ENCODE data around the gene MTRF1L. TPM values are rescaled to one million over a fixed set of nuclear protein-coding genes. Genes with fewer than 3 reads are reported as not detected.

The MTRF1L gene
- total and polyA plus RNA-seq, 2 of the 13 experiments (the other 11 are each of a cell fraction or from before 2014, with no cell fraction given) = 17.6 to 28.7 TPM

DNA sequence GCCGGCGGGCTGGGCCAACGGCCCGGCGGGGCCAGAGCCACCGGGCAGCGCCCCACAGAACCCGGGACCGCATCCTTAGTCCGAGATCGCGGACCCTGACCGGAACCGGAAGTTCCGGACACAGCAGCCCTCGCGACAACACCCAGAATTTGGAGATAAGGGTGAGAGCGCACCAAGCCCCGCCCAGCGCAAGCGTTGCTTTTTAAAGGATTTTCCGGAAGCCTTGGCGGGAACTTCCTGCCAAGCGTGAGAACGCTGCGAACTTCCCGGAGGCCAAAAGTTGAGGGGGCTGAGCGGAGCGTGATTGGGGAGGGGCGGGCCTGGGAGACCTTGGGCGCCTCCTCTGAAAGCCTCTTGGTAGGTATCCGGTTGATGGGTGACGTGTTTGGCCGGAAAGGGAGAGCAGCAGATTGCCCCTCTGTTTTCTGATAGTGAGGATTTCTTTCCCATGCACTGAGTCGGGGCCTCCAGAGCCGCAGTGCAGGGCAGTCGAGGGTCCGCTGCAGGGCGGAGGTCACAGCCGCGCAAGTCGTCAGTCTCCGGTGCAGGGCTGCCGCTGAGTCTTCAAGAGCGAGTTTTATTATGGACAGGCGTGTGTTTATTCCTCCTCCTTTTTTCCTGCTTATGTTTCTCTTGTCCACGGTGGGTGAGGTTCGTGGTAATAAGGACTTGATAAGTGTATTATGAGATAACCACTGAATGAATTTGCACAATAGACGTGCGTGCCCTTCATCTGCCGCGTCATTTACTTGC lies at the start of gene MTRF1L (continued):
- TF ChIP-seq, protein P1, sequence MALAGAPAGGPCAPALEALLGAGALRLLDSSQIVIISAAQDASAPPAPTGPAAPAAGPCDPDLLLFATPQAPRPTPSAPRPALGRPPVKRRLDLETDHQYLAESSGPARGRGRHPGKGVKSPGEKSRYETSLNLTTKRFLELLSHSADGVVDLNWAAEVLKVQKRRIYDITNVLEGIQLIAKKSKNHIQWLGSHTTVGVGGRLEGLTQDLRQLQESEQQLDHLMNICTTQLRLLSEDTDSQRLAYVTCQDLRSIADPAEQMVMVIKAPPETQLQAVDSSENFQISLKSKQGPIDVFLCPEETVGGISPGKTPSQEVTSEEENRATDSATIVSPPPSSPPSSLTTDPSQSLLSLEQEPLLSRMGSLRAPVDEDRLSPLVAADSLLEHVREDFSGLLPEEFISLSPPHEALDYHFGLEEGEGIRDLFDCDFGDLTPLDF (CRISPR knock-in tag; IDR thresholded peaks at IDR 0.05) = peak; percentile 91
- TF ChIP-seq ZNF660 (CRISPR knock-in tag; IDR thresholded peaks at IDR 0.05; ENCODE audit: borderline replicate concordance, low read depth) (no peak), ATM (IDR thresholded peaks at IDR 0.05; ENCODE audit: borderline replicate concordance) (no peak), ZNF331 (CRISPR knock-in tag; IDR thresholded peaks at IDR 0.05) (peak; percentile 37; the same call in 1 of the 2 replicates), DPF2 (CRISPR knock-in tag; IDR thresholded peaks at IDR 0.05; ENCODE audit: borderline replicate concordance, low read depth) (no peak), ATF7-NPFF (CRISPR knock-in tag; IDR thresholded peaks at IDR 0.05; ENCODE audit: low read depth) (peak; percentile 90; the same call in 1 of the 2 replicates), ETV5 (CRISPR knock-in tag; IDR thresholded peaks at IDR 0.05; ENCODE audit: borderline replicate concordance) (peak; percentile 87), SIX1 (CRISPR knock-in tag; IDR thresholded peaks at IDR 0.05; ENCODE audit: borderline replicate concordance) (no peak), HOXA3 (CRISPR knock-in tag; IDR thresholded peaks at IDR 0.05) (peak; percentile 71; the same call in 1 of the 2 replicates), SYNCRIP (IDR thresholded peaks at IDR 0.05; ENCODE audit: insufficient read depth, low read depth, low read length) (no peak), HNRNPLL (IDR thresholded peaks at IDR 0.05; ENCODE audit: low read depth, low read length, poor library complexity, severe bottlenecking) (peak; percentile 97)
- TF ChIP-seq, protein P2, sequence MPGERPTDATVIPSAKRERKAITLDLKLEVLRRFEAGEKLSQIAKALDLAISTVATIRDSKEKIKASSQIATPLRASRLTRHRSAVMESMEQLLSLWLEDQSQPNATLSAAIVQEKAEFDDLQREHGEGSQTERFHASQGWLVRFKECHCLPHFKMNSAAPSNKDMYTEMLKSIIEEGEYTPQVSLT (CRISPR knock-in tag; IDR thresholded peaks at IDR 0.05; ENCODE audit: borderline replicate concordance, low read depth) = peak; percentile 27; the same call in 1 of the 2 replicates
- TF ChIP-seq, protein P3, sequence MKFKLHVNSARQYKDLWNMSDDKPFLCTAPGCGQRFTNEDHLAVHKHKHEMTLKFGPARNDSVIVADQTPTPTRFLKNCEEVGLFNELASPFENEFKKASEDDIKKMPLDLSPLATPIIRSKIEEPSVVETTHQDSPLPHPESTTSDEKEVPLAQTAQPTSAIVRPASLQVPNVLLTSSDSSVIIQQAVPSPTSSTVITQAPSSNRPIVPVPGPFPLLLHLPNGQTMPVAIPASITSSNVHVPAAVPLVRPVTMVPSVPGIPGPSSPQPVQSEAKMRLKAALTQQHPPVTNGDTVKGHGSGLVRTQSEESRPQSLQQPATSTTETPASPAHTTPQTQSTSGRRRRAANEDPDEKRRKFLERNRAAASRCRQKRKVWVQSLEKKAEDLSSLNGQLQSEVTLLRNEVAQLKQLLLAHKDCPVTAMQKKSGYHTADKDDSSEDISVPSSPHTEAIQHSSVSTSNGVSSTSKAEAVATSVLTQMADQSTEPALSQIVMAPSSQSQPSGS (CRISPR knock-in tag; IDR thresholded peaks at IDR 0.05) = peak; percentile 60; the same call in 1 of the 2 replicates
- TF ChIP-seq, protein P4, sequence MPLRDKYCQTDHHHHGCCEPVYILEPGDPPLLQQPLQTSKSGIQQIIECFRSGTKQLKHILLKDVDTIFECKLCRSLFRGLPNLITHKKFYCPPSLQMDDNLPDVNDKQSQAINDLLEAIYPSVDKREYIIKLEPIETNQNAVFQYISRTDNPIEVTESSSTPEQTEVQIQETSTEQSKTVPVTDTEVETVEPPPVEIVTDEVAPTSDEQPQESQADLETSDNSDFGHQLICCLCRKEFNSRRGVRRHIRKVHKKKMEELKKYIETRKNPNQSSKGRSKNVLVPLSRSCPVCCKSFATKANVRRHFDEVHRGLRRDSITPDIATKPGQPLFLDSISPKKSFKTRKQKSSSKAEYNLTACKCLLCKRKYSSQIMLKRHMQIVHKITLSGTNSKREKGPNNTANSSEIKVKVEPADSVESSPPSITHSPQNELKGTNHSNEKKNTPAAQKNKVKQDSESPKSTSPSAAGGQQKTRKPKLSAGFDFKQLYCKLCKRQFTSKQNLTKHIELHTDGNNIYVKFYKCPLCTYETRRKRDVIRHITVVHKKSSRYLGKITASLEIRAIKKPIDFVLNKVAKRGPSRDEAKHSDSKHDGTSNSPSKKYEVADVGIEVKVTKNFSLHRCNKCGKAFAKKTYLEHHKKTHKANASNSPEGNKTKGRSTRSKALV (CRISPR knock-in tag; IDR thresholded peaks at IDR 0.05) = 0 out of 2 replicates have a peak, but pooled peaks have one; percentile 35
- TF ChIP-seq, protein P5, sequence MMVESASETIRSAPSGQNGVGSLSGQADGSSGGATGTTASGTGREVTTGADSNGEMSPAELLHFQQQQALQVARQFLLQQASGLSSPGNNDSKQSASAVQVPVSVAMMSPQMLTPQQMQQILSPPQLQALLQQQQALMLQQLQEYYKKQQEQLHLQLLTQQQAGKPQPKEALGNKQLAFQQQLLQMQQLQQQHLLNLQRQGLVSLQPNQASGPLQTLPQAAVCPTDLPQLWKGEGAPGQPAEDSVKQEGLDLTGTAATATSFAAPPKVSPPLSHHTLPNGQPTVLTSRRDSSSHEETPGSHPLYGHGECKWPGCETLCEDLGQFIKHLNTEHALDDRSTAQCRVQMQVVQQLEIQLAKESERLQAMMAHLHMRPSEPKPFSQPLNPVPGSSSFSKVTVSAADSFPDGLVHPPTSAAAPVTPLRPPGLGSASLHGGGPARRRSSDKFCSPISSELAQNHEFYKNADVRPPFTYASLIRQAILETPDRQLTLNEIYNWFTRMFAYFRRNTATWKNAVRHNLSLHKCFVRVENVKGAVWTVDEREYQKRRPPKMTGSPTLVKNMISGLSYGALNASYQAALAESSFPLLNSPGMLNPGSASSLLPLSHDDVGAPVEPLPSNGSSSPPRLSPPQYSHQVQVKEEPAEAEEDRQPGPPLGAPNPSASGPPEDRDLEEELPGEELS (CRISPR knock-in tag; IDR thresholded peaks at IDR 0.05) = peak; percentile 70
- TF ChIP-seq, protein P6, sequence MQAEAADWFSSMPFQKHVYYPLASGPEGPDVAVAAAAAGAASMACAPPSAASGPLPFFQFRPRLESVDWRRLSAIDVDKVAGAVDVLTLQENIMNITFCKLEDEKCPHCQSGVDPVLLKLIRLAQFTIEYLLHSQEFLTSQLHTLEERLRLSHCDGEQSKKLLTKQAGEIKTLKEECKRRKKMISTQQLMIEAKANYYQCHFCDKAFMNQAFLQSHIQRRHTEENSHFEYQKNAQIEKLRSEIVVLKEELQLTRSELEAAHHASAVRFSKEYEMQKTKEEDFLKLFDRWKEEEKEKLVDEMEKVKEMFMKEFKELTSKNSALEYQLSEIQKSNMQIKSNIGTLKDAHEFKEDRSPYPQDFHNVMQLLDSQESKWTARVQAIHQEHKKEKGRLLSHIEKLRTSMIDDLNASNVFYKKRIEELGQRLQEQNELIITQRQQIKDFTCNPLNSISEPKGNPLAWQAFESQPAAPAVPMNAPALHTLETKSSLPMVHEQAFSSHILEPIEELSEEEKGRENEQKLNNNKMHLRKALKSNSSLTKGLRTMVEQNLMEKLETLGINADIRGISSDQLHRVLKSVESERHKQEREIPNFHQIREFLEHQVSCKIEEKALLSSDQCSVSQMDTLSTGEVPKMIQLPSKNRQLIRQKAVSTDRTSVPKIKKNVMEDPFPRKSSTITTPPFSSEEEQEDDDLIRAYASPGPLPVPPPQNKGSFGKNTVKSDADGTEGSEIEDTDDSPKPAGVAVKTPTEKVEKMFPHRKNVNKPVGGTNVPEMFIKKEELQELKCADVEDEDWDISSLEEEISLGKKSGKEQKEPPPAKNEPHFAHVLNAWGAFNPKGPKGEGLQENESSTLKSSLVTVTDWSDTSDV (CRISPR knock-in tag; IDR thresholded peaks at IDR 0.05) = no peak
- TF ChIP-seq, protein P7, sequence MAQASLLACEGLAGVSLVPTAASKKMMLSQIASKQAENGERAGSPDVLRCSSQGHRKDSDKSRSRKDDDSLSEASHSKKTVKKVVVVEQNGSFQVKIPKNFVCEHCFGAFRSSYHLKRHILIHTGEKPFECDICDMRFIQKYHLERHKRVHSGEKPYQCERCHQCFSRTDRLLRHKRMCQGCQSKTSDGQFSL (CRISPR knock-in tag; IDR thresholded peaks at IDR 0.05) = no peak

Measured in HepG2 (cell line).